HG02852 (cell line): ENCODE measurements around the gene KCNQ2.

Experiments used
- ATAC-seq: cut with Tn5 transposase; IDR thresholded peaks from one replicate; pipeline ENCODE4 v1.9.1; 2021; ENCODE audit warnings: mild to moderate bottlenecking, moderate library complexity; ENCODE audit not compliant: unreplicated experiment

Gene KCNQ2

DNA sequence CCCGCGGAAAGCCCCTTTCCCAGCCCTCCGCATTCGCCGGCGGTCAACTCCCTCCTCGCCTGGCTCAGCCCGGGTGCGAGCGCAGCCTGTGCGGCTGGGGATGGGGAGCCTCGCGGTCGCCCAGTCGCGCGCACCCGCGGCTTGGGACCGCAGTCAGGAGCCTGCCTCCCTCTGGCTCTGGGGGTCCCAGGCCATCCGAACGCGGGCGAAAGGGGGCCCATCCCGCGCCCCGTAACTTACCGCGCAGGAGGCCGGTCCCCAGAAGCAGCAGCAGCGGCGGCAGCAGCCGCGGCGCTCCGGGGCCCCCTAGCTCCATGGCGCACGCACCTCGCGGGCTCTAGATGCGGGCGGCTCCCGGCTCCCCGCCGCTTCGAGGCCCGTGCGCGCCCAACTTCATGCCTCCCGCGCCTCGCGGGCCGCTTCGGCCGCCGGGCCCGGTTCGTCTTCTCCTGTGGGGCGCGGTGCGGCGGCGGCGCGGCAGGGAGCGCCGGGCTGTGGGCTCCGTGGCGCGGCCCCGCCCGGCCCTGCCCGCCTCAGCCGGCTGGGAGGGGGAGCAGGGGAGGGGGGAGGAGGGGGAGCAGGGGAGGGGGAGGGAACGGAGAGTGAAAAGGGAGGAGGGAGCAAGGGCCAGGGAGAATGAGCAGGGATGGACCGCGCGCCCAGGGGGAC, 111.5 kb downstream of the KCNQ2 start, which contains the start of gene CHRNA4:
CHRNA4 (minus strand) TSS at position 500 of the 669 bp plus-strand sequence; CDS start at position 316, 184 bp downstream.
- no peak for ATAC-seq

DNA sequence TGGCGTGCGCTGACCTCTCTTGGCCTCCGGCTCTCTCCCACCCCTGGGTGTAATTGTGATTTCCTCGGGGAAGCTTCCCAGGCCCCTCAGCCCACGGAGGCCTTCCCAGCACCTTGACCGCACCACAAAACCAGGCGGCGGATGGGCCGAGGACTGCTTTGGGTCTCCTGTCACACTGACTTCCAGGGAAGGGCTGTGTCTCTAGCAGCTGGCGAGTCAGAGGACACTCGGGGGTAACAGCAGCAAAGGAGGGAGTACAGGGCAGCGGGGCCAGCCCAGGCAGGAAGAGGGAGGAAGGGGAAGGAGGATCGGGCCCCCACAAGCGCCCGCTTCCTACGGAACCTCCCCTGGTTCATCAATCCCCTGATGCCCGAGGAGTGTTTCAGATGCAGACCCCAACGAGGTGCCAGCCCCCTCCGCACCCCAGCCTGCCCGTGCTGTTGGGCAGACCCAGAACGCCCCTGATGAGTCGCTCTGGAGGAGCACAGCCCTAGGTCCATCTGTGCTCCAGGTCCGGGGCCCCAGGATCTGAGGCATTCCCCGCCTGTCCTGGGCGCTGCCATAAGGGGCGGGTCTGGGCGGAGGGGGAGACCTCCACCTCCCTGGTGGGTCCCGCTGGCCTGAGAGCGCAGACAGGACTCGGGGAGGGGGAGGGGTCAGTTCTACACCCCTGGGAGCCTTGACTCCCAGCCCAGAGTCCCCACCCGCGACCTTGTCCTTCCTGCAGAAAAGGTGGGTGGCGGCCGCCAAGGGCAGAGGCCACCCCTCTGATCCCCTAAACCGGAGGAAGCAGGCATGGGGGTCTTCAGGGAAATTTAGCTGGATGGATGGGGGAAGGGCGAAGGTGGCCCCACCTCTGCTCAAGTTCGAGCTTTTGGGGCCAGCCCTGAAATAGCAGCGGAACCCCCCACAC, 112.3 kb downstream of the KCNQ2 start:
- ATAC-seq = no peak

DNA sequence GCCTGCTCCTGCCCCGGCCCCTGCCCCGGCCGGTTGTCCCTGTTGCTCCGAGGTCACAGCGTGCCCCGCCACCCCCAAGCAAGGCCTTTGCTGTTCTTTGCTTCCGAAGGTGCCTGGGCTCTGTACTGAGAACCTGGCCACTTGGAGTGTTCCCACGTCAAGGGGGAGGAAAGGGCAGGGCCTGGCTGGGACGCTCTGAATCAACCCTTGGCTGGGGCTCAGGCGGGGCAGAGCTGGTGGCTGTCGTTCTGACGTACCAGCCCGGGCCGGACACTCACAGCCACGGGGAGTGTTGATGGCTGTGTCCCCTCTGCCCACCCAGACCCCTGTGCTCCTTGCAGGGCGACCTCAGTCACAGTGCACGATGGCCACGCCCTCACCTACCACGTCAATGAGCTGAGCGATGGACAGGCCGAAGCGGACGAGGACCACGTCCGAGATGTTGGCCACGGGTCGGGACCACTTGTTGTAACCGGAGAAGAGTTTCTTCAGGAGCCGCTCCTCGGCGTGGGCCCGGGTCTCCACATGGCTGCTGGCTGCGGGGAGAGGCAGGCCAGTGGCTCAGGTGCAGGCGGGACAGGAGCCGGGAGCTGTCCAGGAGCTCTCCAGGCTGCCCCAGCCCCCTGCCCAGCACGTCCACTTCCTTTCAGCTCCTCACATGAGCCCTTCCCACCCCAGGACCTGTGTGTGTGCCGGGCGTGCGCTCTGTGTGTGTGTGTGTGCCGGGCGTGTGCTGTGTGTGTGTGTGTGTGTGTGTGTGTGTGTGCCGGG, 113.1 kb downstream of the KCNQ2 start:
- ATAC-seq = no peak

DNA sequence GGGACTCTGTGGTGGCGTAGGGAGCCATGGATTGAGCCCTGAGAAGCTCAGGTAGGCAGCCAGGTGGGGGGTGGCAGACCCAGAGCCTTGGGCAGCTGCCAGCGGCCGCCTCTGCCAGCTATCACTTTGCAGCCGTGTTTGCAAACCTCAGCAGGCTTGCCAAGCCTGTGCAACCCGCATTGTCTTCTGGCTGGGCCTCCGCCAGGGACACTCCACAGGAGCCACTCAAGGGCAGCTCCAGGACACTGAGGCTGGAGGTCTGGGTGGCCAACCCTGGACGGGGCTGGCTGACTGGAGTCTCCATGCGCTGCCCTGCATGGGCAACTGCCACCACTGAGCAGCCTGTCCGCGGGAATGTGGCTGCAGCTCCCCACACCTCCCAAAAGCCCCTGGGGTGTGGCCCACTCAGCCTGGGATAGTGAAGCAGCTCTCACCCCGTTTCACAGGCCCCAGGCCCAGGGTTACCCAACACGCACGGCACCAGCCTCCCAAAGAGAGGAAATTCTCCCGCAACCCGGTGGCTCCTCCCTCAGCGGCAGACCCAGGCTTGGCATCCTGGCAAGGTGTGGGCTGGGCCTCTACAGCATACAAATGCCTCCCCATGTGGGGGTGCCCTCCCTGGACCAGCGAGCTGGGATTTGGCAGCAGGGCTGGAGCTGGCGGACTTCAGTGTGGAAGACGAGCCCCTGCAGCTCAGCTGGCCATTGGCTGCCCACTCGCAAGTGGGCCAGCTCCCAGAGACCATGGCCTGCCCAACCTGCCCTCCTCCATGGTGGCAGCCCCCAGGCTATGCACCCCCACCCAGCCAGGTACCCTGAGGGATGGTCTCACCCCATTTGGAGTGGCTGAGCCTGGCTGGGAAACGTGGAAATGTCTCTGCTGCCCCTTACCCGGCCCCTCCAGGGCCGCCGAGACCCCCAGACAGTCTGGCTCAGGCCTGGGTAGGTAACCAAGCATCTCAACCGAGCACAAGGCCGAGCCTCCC, 114.2 kb downstream of the KCNQ2 start:
- ATAC-seq = no peak

DNA sequence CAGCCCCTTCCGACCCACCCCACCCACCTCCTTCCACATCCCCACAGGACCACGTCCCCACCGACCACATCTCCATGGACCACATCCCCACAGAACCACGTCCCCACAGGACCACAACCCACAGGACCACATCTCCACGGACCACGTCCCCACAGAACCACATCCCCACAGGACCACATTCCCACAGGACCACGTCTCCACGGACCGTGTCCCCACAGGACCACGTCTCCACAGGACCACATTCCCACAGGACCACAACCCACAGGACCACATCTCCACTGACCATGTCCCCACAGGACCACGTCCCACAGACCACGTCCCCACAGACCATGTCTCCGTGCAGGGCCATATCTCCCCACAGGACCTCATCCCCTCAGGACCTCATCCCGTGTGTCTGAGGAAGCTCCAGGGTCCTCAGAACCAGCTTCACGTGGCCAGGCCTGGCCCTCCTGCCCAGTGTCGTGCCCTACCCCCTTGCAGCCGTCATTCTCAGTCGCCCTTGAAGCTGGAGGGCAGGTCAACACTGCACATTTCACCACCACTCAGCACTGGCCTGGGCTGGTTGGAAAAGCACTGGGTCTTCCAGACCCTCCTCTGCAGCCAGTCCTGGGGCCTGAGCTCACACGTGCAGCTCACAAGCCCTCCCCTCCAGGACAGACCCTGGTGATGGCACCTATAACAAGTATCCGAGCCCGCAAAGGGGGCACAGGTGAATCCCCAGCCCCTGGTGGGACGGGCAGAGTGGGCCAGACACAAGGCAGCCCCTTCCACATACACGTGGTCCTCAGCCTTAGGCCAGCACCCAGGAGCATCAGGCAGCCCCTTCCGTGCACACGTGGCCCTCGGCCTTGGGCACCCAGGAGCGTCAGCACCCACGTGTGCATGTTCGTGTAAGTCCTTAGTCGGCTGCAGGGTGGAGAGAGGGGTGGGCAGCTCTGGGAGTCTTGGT, 115.2 kb downstream of the KCNQ2 start:
- ATAC-seq = no peak

DNA sequence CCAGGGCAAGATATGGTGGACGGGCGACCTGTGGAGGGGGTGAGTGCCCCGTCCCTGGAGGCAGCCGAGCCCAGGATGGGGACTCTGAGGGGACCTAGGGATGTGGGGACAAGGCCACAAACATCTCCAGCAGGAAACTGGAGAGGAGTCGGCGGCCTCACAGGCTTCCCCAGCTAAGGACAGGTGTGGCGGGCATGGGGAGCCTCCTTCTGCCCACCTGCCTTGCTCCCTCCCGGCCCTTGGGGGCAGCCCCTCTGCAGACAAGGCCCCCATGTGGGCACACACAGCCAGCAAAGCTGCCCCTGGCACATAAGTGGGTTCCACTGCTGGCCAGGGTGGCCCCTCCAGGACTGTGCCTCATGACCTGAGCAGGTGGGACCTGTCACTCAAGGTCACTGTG, 115.9 kb downstream of the KCNQ2 start:
- no peak for ATAC-seq

DNA sequence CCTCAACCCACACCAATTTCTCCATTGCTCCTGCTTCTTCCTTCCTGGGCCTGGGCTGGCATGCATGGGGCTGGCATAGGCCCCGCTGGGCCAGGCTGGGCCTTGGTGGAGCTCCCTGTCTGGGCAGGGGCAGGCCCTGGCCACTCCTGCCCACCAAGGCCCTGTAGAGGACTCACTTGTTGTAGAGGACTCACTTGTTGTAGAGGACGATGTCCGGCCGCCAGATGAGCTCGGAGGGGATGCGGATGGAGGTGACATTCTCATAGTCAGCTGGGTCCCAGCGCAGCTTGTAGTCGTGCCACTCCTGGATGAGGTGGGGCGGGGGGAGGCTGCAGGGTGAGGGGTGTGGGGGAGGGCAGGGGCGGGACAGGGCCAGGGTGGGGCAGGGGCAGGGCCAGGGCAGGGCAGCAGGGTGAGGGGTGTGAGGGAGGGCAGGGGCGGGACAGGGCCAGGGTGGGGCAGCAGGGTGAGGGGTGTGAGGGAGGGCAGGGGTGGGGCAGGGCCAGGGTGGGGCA, 116.6 kb downstream of the KCNQ2 start:
- no peak for ATAC-seq

DNA sequence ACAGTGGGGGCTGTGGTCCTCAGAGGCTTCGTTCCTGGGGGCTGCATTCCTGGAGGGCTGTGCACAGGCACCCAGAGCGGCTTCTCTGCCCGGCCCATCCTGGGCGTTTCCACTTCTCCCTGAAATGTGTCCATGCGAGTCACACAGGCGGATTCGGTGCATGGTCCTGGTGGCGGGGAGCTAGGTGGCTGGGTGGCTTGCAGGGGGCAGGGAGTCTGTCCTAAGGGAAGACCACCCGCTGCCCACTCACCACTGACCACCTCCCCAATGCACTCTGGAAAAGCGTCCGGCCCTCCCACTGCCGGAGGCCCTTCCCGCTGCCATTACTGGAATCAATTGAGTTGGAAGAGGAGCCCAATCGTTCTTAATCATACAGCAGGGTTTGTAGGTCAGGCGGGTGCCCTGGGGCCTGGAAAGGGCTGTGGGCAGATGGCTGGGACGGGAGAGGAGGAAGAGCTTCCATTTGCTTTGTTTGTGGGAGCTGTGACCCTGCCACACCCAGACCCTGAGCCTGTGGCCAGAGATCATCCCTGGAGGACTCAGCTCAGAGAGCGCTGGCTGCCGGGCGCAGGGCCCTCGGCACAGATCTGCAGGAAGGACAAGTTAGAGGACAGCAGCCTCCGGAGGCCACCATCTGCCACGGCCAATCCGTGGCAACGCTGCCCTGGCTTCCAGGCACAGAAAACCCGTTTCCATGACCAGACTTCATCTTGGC, 117.7 kb downstream of the KCNQ2 start:
- no peak for ATAC-seq

DNA sequence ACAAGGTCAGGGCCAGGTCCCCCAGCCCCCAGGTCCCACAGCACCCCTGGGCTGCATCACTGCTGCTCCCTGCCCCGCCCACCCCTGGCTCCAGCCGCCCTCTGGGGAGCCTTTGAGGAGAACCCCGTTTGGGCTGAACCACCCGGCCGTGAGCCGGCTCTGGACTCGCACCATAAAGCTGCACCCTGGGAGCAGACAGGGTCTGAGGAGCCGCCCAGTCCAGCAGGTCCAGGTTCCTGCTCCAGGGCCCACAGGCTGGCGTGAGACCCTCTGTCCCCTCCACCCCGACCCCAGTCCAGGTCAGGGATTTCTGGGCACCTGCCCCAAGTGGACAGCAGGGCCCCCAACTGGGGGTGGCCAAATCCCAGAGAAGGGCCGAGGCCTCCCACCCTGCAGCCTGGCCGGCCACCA, 119.6 kb downstream of the KCNQ2 start:
- no peak for ATAC-seq

DNA sequence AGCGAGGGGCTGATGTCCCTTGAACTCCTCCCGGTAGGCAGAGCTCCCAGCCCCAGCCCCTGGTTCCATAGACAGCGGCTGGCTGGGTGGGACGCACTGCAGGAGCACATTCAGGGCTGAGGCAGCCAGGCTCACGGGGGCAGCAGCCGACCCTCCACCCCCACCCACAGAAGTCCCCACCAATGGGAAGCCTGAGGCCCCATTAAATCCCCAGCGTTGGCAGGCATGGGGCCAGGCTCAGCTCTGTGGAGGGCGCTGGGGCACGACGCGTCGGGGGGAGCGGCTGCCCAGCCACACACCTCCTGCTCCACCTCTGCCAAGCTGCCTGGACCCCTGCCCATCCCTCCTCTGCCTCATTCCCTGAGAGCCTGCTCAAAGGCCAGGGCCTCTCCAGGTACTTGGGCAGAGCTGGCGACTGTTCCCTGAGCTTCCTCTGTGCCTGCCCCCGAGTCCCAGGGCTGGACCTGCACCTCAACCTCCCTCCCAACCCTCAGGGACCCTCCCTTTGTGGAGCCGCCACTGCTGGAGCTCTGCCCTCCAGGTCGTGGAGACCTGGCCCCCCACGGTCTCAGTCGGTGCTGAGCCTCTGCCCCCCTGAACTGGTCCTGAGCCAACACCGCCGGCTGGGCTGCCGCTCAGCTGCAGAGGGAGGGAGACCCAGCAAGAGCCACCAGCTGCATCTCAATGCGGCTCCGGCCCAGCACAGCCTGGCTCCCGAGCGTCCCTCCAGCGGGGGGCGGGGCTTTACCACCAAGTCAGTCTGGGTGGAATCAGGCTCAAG, 120.5 kb downstream of the KCNQ2 start:
- ATAC-seq = no peak

DNA sequence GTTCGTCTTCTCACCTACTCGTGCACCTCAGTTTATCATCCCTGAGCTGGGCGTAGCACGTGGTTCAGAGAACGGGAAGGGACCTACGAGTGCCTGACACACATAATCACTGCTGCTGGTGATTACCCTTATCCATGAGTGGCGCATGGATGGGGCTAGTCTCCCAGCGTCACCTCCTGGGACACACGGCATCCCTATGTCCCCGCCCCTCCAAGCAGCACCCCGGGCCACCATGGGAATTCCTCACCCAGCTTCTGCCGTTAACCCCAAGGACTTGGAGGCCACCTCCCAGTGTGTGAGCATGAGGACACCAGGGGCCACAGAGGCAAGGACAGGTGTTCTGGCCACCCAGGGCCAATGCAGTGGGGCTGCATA, 121.1 kb downstream of the KCNQ2 start:
- ATAC-seq = no peak

DNA sequence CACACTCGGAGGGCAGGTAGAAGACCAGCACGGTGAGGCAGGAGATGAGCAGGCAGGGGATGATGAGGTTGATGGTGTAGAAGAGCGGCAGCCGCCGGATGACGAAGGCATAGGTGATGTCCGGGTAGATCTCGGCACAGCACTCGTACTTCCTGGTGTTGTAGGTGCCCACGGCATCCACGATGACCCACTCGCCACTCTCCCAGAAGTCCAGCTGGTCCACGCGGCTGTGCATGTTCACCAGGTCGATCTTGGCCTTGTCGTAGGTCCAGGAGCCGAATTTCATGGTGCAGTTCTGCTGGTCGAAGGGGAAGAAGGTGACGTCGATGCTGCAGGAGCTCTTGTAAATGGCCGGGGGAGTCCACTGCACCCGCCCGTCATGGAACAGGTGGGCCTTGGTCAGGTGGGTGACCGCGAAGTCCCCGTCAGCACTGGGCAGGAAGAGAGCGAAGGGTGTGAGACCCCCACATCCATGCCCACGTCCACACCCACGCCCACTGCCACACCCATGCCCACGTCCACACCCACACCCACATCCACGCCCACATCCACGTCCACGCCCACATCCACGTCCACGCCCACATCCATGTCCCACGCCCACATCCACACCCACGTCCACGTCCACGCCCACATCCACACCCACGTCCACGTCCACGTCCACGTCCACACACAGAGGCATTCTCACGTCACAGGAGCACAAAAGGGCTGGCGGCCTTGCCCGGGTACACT, 121.7 kb downstream of the KCNQ2 start:
- no peak for ATAC-seq
